ENCODE results near the gene COPS9.

Gene COPS9

GRCh38 chr2:240106765-240107476 lies 29.2 kb downstream of the COPS9 start:
- H3K4me3 ChIP-seq (ENCODE audit: low read depth, low read length) = no peak overlapping the region
- TF ChIP-seq CTCF (IDR thresholded peaks at IDR 0.05; ENCODE audit: insufficient read depth, low read depth, low read length, missing control alignments) = no peak
- no peak for DNase-seq (ENCODE audit: low read depth)

- no peak for TF ChIP-seq CTCF (IDR thresholded peaks at IDR 0.05; ENCODE audit: insufficient read depth, low read depth, low read length, missing control alignments)
- no peak overlapping the region for H3K4me3 ChIP-seq (ENCODE audit: low read depth, low read length)
- no peak for DNase-seq (ENCODE audit: low read depth)
Observed at GRCh38 chr2:240105982-240106381, 30.1 kb downstream of the COPS9 start.

GRCh38 chr2:240103136-240103535 lies 33.0 kb downstream of the COPS9 start:
- TF ChIP-seq CTCF (IDR thresholded peaks at IDR 0.05; ENCODE audit: insufficient read depth, low read depth, low read length, missing control alignments) = no peak
- H3K4me3 ChIP-seq (ENCODE audit: low read depth, low read length) = no peak overlapping the region
- no peak for DNase-seq (ENCODE audit: low read depth)

- no peak for DNase-seq (ENCODE audit: low read depth)
- no peak overlapping the region for H3K4me3 ChIP-seq (ENCODE audit: low read depth, low read length)
- no peak for TF ChIP-seq CTCF (IDR thresholded peaks at IDR 0.05; ENCODE audit: insufficient read depth, low read depth, low read length, missing control alignments)
Observed at GRCh38 chr2:240098349-240098748, 37.8 kb downstream of the COPS9 start.

DNA sequence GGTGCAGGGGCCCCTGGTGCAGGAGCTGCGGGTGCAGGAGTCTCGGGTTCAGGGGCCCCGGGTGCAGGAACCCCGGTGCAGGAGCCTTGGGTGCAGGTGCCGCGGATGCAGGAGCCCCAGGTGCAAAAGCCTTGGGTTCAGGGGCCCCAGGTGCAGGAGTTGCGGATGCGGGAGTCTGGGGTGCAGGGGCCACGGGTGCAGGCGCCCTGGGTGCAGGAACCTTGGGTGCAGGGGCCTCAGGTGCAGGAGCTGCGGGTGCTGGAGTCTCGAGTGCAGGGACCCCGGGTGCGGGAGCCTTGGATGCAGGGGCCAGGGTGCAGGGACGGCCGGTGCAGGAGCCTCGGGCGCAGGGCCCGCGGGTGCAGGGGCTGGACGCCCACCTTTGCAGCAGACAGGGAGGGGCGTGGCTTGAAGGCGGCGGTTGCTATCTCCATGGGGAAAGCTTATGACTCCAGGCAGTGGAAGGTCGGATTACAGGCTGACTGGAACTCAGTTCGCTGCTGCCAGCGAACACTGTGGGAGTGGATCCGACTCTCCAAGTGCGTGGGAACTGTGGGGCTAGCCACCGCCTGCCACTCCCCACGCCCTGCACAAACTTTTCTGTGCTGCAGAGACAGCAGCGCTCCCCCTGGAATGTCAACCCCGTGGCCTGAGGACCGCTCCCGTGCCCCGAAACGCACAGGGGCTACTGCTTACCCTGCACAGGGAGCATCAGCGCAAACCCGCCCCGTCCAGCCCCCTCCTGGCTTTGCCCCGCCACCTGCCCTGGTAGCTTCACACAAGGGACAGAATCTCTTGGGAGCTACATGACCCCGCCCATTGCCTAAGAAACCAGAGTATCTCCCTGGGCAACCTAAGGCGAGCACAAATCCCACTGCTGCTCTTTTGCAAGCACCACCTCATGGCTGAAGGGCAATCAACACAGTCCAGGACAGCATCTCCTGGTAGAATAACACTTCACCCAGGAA lies 40.3 kb downstream of the COPS9 start:
- no peak for DNase-seq (ENCODE audit: low read depth)
- H3K4me3 ChIP-seq (ENCODE audit: low read depth, low read length) = no peak overlapping the region
- TF ChIP-seq CTCF (IDR thresholded peaks at IDR 0.05; ENCODE audit: insufficient read depth, low read depth, low read length, missing control alignments) = no peak

- no peak for TF ChIP-seq CTCF (IDR thresholded peaks at IDR 0.05; ENCODE audit: insufficient read depth, low read depth, low read length, missing control alignments)
- no peak for DNase-seq (ENCODE audit: low read depth)
- H3K4me3 ChIP-seq (ENCODE audit: low read depth, low read length) = no peak overlapping the region
Observed at GRCh38 chr2:240089306-240089705, 46.8 kb downstream of the COPS9 start.
